ACC112 (cell line): Measurements from ENCODE around the gene MFSD11.
"Not testable (repeated sequence)": the region's sequence is repeated elsewhere in the genome, so short reads cannot be mapped to it uniquely, and the experiment has no call there.

Experiments used
- H2AFZ ChIP-seq: fragments of 200-600 bp; sonication (generic); one replicate; pipeline ENCODE4 v1.6.0; 2017; ENCODE audit warnings: antibody characterized with exemption, low read length; ENCODE audit not compliant: unreplicated experiment
- H3K27ac ChIP-seq: fragments of 200-600 bp; sonication (generic); 2 replicates; pipeline ENCODE4 v1.5.1; 2014; ENCODE audit warnings: low read depth, mild to moderate bottlenecking, antibody characterized with exemption, low read length, moderate library complexity
- H3K27me3 ChIP-seq: fragments of 200-600 bp; sonication (generic); 2 replicates; pipeline ENCODE4 v1.6.1; 2014; ENCODE audit warnings: mild to moderate bottlenecking, antibody characterized with exemption, low read length, moderate library complexity, mixed read lengths; ENCODE audit not compliant: insufficient read depth
- H3K36me3 ChIP-seq: fragments of 200-600 bp; sonication (generic); 2 replicates; pipeline ENCODE4 v1.6.1; 2016; ENCODE audit warnings: mild to moderate bottlenecking, antibody characterized with exemption, low read length, moderate library complexity, mixed read lengths; ENCODE audit not compliant: insufficient read depth
- H3K4me1 ChIP-seq: fragments of 200-600 bp; sonication (generic); one replicate; pipeline ENCODE4 v1.6.1; 2016; ENCODE audit warnings: low read length, mixed read lengths; ENCODE audit not compliant: insufficient read depth, unreplicated experiment, control insufficient read depth
- H3K4me3 ChIP-seq: fragments of 200-600 bp; sonication (generic); 2 replicates; pipeline ENCODE4 v1.5.1; 2014; ENCODE audit warnings: mild to moderate bottlenecking, low read depth, low read length
- H3K79me2 ChIP-seq: fragments of 200-600 bp; sonication (generic); one replicate; pipeline ENCODE4 v1.6.0; 2016; ENCODE audit warnings: low read length; ENCODE audit not compliant: control insufficient read depth, unreplicated experiment, insufficient read depth

Gene MFSD11

GRCh38 chr17:76806151-76806550 is 68.2 kb downstream of the MFSD11 start:
- H3K79me2 ChIP-seq, H3K36me3 ChIP-seq, H3K27me3 ChIP-seq, H3K27ac ChIP-seq, H3K4me3 ChIP-seq, H2AFZ ChIP-seq, H3K4me1 ChIP-seq: not testable (repeated sequence)

GRCh38 chr17:76806767-76807166 is 68.8 kb downstream of the MFSD11 start:
- not testable (repeated sequence) for H3K4me3 ChIP-seq, H2AFZ ChIP-seq, H3K79me2 ChIP-seq

GRCh38 chr17:76808326-76808725 is 70.4 kb downstream of the MFSD11 start:
- H3K27me3 ChIP-seq, result no peaks in the 10 kb centered on the region
- peaks cover 2% of the 10 kb centered on the region for H3K4me1 ChIP-seq
- H2AFZ ChIP-seq, result no peak overlapping the region
- no peaks in the 10 kb centered on the region for H3K36me3 ChIP-seq
- H3K4me3 ChIP-seq, result no peak overlapping the region
- H3K27ac ChIP-seq, result no peak overlapping the region
- H3K79me2 ChIP-seq, result no peaks in the 10 kb centered on the region

More at GRCh38 chr17:76806767-76807166, 68.8 kb downstream of the MFSD11 start:
- not testable (repeated sequence) for H3K4me1 ChIP-seq, H3K27ac ChIP-seq, H3K36me3 ChIP-seq, H3K27me3 ChIP-seq

- Histone ChIP-seq H3K4me1 (no peaks in the 10 kb centered on the region), H3K27me3 (0 out of 2 replicates have a peak, but pooled peaks cover 3% of the 10 kb centered on the region), H3K4me3 (no peak overlapping the region), H3K27ac (no peak overlapping the region), H2AFZ (no peak overlapping the region), H3K36me3 (no peaks in the 10 kb centered on the region), H3K79me2 (no peaks in the 10 kb centered on the region)
These were observed 73.0 kb downstream of the MFSD11 start for GRCh38 chr17:76810956-76811355.

- Histone ChIP-seq H3K79me2 (no peaks in the 10 kb centered on the region), H3K4me3 (no peak overlapping the region), H3K27me3 (0 out of 2 replicates have a peak, but pooled peaks cover 3% of the 10 kb centered on the region), H3K4me1 (no peaks in the 10 kb centered on the region), H3K27ac (no peak overlapping the region), H2AFZ (no peak overlapping the region), H3K36me3 (no peaks in the 10 kb centered on the region)
These were observed 73.9 kb downstream of the MFSD11 start for GRCh38 chr17:76811834-76812233.

- Histone ChIP-seq H3K36me3 (no peaks in the 10 kb centered on the region), H3K27ac (no peak overlapping the region), H3K79me2 (no peaks in the 10 kb centered on the region), H3K27me3 (0 out of 2 replicates have a peak, but pooled peaks cover 3% of the 10 kb centered on the region), H3K4me3 (no peak overlapping the region), H2AFZ (no peak overlapping the region), H3K4me1 (no peaks in the 10 kb centered on the region)
These were observed 74.3 kb downstream of the MFSD11 start for GRCh38 chr17:76812263-76812662.

- 0 out of 2 replicates have a peak, but pooled peaks cover 3% of the 10 kb centered on the region for H3K27me3 ChIP-seq
- H3K27ac ChIP-seq, result no peak overlapping the region
- H3K36me3 ChIP-seq, result no peaks in the 10 kb centered on the region
- no peaks in the 10 kb centered on the region for H3K4me1 ChIP-seq
- no peaks in the 10 kb centered on the region for H3K79me2 ChIP-seq
- no peak overlapping the region for H2AFZ ChIP-seq
- H3K4me3 ChIP-seq, result no peak overlapping the region
These were observed 75.0 kb downstream of the MFSD11 start for GRCh38 chr17:76812968-76813367.

- not testable (repeated sequence) for H2AFZ ChIP-seq, H3K79me2 ChIP-seq, H3K4me3 ChIP-seq, H3K36me3 ChIP-seq, H3K27ac ChIP-seq, H3K4me1 ChIP-seq
- H3K27me3 ChIP-seq, result peaks cover 20% of the 10 kb centered on the region
These were observed 78.1 kb downstream of the MFSD11 start for GRCh38 chr17:76815907-76816589.

- Histone ChIP-seq H3K27ac (no peak overlapping the region), H3K79me2 (no peaks in the 10 kb centered on the region), H2AFZ (no peak overlapping the region), H3K4me3 (no peak overlapping the region), H3K4me1 (no peaks in the 10 kb centered on the region), H3K36me3 (no peaks in the 10 kb centered on the region), H3K27me3 (peaks cover 20% of the 10 kb centered on the region)
These were observed 78.7 kb downstream of the MFSD11 start for GRCh38 chr17:76816590-76817135.

GRCh38 chr17:76820039-76820438 is 82.1 kb downstream of the MFSD11 start:
- Histone ChIP-seq H3K79me2 (no peaks in the 10 kb centered on the region), H3K27ac (no peak overlapping the region), H3K27me3 (peaks cover 17% of the 10 kb centered on the region), H2AFZ (no peak overlapping the region), H3K4me3 (no peak overlapping the region), H3K36me3 (no peaks in the 10 kb centered on the region), H3K4me1 (no peaks in the 10 kb centered on the region)

- Histone ChIP-seq H2AFZ (no peak overlapping the region), H3K27ac (no peak overlapping the region), H3K36me3 (no peaks in the 10 kb centered on the region), H3K4me1 (no peaks in the 10 kb centered on the region), H3K4me3 (no peak overlapping the region), H3K79me2 (no peaks in the 10 kb centered on the region), H3K27me3 (peaks cover 17% of the 10 kb centered on the region)
These were observed 82.6 kb downstream of the MFSD11 start for GRCh38 chr17:76820561-76820960.
